Fibroblast of villous mesenchyme (primary cell): ENCODE results near the gene NHSL1. TPM values are rescaled to one million over a fixed set of nuclear protein-coding genes. Genes with fewer than 3 reads are reported as not detected.

Source experiments
- DNase-seq: peaks from one replicate; pipeline ENCODE4 v3.0.0-alpha.2; 2010; ENCODE audit warnings: low read depth
- H3K4me3 ChIP-seq: 2 replicates; pipeline ENCODE4 v1.5.1; 2011; ENCODE audit warnings: low read depth, mild to moderate bottlenecking, low read length
- CTCF ChIP-seq: IDR thresholded peaks from 2 replicates; pipeline ENCODE4 v1.5.1; 2012; ENCODE audit warnings: low read depth, mild to moderate bottlenecking, low read length; ENCODE audit not compliant: insufficient read depth
- total RNA-seq: library from RNA; depleted of rRNA; stranded (reverse); fragments of >200 nt; gene quantifications from 2 replicates; pipeline ENCODE4 v1.2.3, GENCODE V29; 2012

The NHSL1 gene
- total RNA-seq, 1 donor = 4.7 TPM

GRCh38 chr6:138440758-138441357 lies 58.4 kb downstream of the NHSL1 start:
- DNase-seq = no peak
- H3K4me3 ChIP-seq = no peak overlapping the region
- TF ChIP-seq CTCF = no peak

- DNase-seq = no peak
- H3K4me3 ChIP-seq = no peak overlapping the region
- no peak for TF ChIP-seq CTCF
These were observed 59.0 kb downstream of the NHSL1 start for GRCh38 chr6:138440296-138440695.

- no peak overlapping the region for H3K4me3 ChIP-seq
- no peak for DNase-seq
- TF ChIP-seq CTCF = no peak
These were observed 59.7 kb downstream of the NHSL1 start for GRCh38 chr6:138439546-138439945.

- no peak for DNase-seq
- no peak for TF ChIP-seq CTCF
- H3K4me3 ChIP-seq = no peak overlapping the region
These were observed 64.4 kb downstream of the NHSL1 start for GRCh38 chr6:138434925-138435324.

DNA sequence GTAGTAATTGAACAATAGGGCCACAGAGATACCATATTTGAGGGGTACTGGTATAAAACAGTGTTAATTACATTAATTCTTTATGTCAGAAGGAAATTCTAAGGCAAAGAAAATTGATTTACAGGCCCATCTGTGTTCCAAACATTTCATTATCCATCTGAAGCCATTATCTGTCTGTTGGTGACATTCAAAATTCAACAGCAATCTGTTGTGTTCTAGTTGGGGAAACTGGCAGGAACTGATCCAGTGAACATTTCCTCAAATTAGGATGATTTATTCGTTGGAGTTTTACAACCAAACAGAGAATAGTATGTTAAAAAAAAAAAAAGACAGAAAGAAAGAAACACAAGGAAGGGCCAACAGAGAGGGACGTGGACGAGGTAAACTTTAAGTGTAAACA lies 65.2 kb downstream of the NHSL1 start:
- no peak for TF ChIP-seq CTCF
- no peak overlapping the region for H3K4me3 ChIP-seq
- DNase-seq = no peak

GRCh38 chr6:138432063-138432356 lies 67.3 kb downstream of the NHSL1 start:
- no peak overlapping the region for H3K4me3 ChIP-seq
- no peak for DNase-seq
- TF ChIP-seq CTCF = no peak

DNA sequence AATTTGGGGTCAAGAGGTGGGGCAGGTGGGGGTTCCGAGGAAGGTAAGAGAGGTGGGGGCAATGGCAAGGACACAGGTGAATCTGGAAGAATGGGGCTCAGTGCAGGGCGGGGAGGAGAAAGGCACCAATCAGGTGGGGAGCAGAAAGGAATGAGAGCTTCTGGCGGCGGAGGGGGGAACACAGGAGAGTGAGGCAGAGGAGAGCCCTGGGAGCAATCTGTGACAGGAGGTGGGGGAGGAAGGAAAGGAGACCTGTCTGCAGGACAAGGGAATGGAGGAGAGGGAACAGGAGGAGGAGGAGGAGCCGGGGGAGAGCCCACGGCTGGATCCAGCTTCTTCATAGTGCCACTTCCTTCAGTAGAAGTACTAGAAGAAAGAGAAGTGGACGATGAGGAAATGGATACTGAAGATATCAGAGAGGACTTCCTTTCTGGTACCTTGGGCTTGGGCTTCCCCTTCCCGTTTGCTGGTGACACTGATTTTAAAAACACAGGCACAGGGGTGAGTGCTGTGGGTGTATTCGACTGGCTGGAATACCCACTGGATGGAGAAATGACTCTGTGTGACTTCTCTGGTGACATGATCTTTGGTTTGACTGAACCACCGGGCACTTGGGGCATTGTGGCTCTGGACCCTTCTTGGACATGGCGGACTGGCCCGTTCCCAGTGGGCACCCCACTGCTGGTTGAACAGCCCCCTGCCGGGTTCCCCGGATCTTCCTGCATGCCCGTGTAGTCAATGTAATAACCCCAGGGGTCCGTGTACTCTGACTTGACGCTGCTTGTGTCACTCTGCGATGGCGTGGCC lies 67.8 kb downstream of the NHSL1 start:
- DNase-seq = no peak
- no peak for TF ChIP-seq CTCF
- H3K4me3 ChIP-seq = no peak overlapping the region
